WTC11 (cell line): ENCODE data around the gene MYH16.

Experiments used
- CTCF ChIP-seq: fragments of 200-600 bp; IDR thresholded peaks from 2 replicates; pipeline ENCODE4 v1.8.0; 2022; ENCODE audit warnings: antibody characterized with exemption
- JUN ChIP-seq: sonication (generic); formaldehyde crosslinking; IDR thresholded peaks from 2 replicates; pipeline ENCODE4 v1.8.0; 2023; ENCODE audit warnings: mild to moderate bottlenecking, missing genetic modification reagents
- NR1H2 ChIP-seq: sonication (generic); formaldehyde crosslinking; IDR thresholded peaks from 2 replicates; pipeline ENCODE4 v1.9.0; 2021; ENCODE audit warnings: mild to moderate bottlenecking, moderate library complexity, missing genetic modification reagents
- PREB ChIP-seq: sonication (generic); formaldehyde crosslinking; IDR thresholded peaks from 2 replicates; pipeline ENCODE4 v1.8.1; 2022; ENCODE audit warnings: mild to moderate bottlenecking, missing genetic modification reagents, moderate library complexity, borderline replicate concordance

- TF ChIP-seq JUN (CRISPR knock-in tag): no peak
- TF ChIP-seq NR1H2: no peak
- TF ChIP-seq CTCF: no peak
- TF ChIP-seq PREB (CRISPR knock-in tag): no peak
Observed at GRCh38 chr7:99357701-99358490, 85.3 kb downstream of the MYH16 start.
